ENCODE data around the gene CAMK2D. TPM values are rescaled to one million over a fixed set of nuclear protein-coding genes. Genes with fewer than 3 reads are reported as not detected.

Gene CAMK2D
- total RNA-seq, 2 experiments from 2014 or later: 29.9 to 32.9 TPM

DNA sequence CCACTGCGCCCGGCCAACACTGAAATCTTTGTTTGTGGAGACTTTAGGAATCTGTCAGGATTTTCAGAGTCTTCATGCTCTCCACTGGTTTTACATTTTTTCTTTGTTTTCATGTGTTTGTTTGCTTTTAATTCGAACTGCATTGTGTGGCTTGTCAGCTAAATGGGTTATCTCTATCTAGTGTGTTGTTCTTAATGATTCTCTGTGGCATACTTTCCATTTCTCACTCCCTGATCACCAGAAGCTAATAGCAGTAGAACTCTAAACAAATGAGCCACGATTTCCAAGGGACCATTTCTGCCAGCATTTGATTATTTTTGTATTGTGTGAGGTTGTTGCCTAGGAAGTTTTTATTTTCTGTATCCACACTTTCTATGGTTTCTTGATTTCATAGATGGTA is 352.4 kb downstream of the CAMK2D start:
- Mint-ChIP-seq H3K27me3 (peaks cover 11% of the 10 kb centered on the region), H3K36me3 (ENCODE audit: low read depth) (no peaks in the 10 kb centered on the region), H3K9me3 (no peaks in the 10 kb centered on the region), H3K4me3 (no peak overlapping the region), H3K4me1 (ENCODE audit: low read depth) (no peaks in the 10 kb centered on the region), H3K27ac (no peak overlapping the region)
- Histone ChIP-seq H3K27ac (ENCODE audit: low read depth in 1 of 2, low read length in 2 of 2) (no peak overlapping the region), H3K9me3 (ENCODE audit: control insufficient read depth in 1 of 2, insufficient read depth in 1 of 2, low read length in 2 of 2) (no peaks in the 10 kb centered on the region), H3K4me1 (ENCODE audit: insufficient read depth, low read length) (no peaks in the 10 kb centered on the region), H3K27me3 (ENCODE audit: control insufficient read depth in 1 of 2, insufficient read depth in 2 of 2, low read length in 2 of 2) (no peaks in the 10 kb centered on the region), H3K4me3 (ENCODE audit: low read length) (no peak overlapping the region), H3K36me3 (ENCODE audit: insufficient read depth, low read length) (no peaks in the 10 kb centered on the region)
- no peak for ATAC-seq (ENCODE audit: poor library complexity)
- TF ChIP-seq, protein P1, sequence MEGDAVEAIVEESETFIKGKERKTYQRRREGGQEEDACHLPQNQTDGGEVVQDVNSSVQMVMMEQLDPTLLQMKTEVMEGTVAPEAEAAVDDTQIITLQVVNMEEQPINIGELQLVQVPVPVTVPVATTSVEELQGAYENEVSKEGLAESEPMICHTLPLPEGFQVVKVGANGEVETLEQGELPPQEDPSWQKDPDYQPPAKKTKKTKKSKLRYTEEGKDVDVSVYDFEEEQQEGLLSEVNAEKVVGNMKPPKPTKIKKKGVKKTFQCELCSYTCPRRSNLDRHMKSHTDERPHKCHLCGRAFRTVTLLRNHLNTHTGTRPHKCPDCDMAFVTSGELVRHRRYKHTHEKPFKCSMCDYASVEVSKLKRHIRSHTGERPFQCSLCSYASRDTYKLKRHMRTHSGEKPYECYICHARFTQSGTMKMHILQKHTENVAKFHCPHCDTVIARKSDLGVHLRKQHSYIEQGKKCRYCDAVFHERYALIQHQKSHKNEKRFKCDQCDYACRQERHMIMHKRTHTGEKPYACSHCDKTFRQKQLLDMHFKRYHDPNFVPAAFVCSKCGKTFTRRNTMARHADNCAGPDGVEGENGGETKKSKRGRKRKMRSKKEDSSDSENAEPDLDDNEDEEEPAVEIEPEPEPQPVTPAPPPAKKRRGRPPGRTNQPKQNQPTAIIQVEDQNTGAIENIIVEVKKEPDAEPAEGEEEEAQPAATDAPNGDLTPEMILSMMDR (IDR thresholded peaks at IDR 0.05): no peak
- ChIA-PET POLR2A (no interaction called here), CTCF (no interaction called here)
- intact Hi-C loops (cut with DNase I, micrococcal nuclease): no loop called here
- DNase-seq: no peak

DNA sequence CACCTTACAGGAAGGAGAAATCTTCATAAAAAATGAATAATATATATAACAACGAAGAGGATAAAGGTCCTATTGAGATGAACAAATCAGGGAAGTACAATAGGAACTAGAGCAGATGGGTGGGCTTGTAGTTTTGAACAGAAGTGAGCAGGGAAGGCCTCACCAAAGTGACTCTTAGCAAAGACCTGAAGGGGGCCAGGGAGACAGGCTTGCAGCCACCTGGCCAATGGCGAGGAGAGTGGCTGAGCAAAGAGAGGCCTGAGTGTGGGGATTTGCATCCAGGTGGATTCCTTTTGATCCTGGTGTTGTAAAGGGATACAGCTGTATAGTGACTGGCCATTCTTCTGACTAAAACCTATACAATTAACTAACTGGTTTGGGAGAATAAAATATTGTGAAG is 354.1 kb downstream of the CAMK2D start:
- ChIA-PET POLR2A (no interaction called here), CTCF (interaction anchor here (0.8 kb wide), 1 partner anchor 12 kb away, joined by 3 read pairs; no protein-coding TSS in a partner anchor)
- Mint-ChIP-seq H3K4me3 (no peak overlapping the region), H3K27me3 (peaks cover 11% of the 10 kb centered on the region), H3K36me3 (ENCODE audit: low read depth) (no peaks in the 10 kb centered on the region), H3K27ac (no peak overlapping the region), H3K9me3 (no peaks in the 10 kb centered on the region), H3K4me1 (ENCODE audit: low read depth) (no peaks in the 10 kb centered on the region)
- H3K36me3 ChIP-seq (ENCODE audit: insufficient read depth, low read length): no peaks in the 10 kb centered on the region
- H3K4me1 ChIP-seq (ENCODE audit: insufficient read depth, low read length): no peaks in the 10 kb centered on the region
- no peak for ATAC-seq (ENCODE audit: poor library complexity)
- TF ChIP-seq, protein P1 (IDR thresholded peaks at IDR 0.05): no peak
- H3K27ac ChIP-seq (ENCODE audit: low read depth in 1 of 2, low read length in 2 of 2): no peak overlapping the region
- DNase-seq: no peak
- H3K9me3 ChIP-seq (ENCODE audit: control insufficient read depth in 1 of 2, insufficient read depth in 1 of 2, low read length in 2 of 2): no peaks in the 10 kb centered on the region
- intact Hi-C loops (cut with DNase I, micrococcal nuclease): no loop called here
- H3K27me3 ChIP-seq (ENCODE audit: control insufficient read depth in 1 of 2, insufficient read depth in 2 of 2, low read length in 2 of 2): no peaks in the 10 kb centered on the region
- H3K4me3 ChIP-seq (ENCODE audit: low read length): no peak overlapping the region

DNA sequence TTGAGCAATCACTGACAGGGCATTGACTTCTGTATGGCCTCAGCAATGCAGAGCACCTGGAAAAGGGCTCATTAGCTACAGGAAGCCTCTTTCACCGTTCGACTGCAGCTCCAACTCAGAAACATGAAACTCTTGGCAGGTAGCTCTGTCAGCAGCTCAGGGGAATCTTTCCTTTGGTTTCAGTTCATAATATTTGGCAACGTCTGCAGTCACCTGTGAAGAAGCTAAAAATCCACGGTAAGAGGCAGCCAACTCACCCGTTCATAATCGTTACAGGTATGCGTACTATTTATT is 354.9 kb downstream of the CAMK2D start:
- Mint-ChIP-seq H3K9me3 (no peaks in the 10 kb centered on the region), H3K4me3 (no peak overlapping the region), H3K36me3 (ENCODE audit: low read depth) (no peaks in the 10 kb centered on the region), H3K27me3 (peaks cover 9% of the 10 kb centered on the region), H3K4me1 (ENCODE audit: low read depth) (no peaks in the 10 kb centered on the region), H3K27ac (no peak overlapping the region)
- Histone ChIP-seq H3K36me3 (ENCODE audit: insufficient read depth, low read length) (no peaks in the 10 kb centered on the region), H3K27me3 (ENCODE audit: control insufficient read depth in 1 of 2, insufficient read depth in 2 of 2, low read length in 2 of 2) (no peaks in the 10 kb centered on the region), H3K4me1 (ENCODE audit: insufficient read depth, low read length) (no peaks in the 10 kb centered on the region), H3K27ac (ENCODE audit: low read depth in 1 of 2, low read length in 2 of 2) (no peak overlapping the region), H3K4me3 (ENCODE audit: low read length) (no peak overlapping the region), H3K9me3 (ENCODE audit: control insufficient read depth in 1 of 2, insufficient read depth in 1 of 2, low read length in 2 of 2) (no peaks in the 10 kb centered on the region)
- TF ChIP-seq, protein P1 (IDR thresholded peaks at IDR 0.05): no peak
- intact Hi-C loops (cut with DNase I, micrococcal nuclease): no loop called here
- ATAC-seq (ENCODE audit: poor library complexity) (no peak), DNase-seq (no peak)
- POLR2A ChIA-PET: no interaction called here
- CTCF ChIA-PET: no interaction called here

All from CD4-positive, alpha-beta T cell (primary cell).